ENCODE measurements around the gene FCSK. TPM values are rescaled to one million over a fixed set of nuclear protein-coding genes. Genes with fewer than 3 reads are reported as not detected.
A peak's percentile ranks its signal among the peaks of the same experiment; 100 is the strongest.

Gene FCSK
- total RNA-seq, 1 experiment from 2014 or later: 10.5 TPM

GRCh38 chr16:70470141-70470926 is 15.9 kb downstream of the FCSK start:
- in situ Hi-C loops (cut with HindIII; ENCODE audit: low pct_unique_long_range_greater_than_20kb, low sequenced_read_pairs): no loop called here
- DNase-seq (ENCODE audit: low read depth, low spot score): no peak

GRCh38 chr16:70470927-70471341 is 16.5 kb downstream of the FCSK start:
- DNase-seq (ENCODE audit: low read depth, low spot score): peak; percentile 32
- in situ Hi-C loops (cut with HindIII; ENCODE audit: low pct_unique_long_range_greater_than_20kb, low sequenced_read_pairs): no loop called here

- in situ Hi-C loops (cut with HindIII; ENCODE audit: low pct_unique_long_range_greater_than_20kb, low sequenced_read_pairs): no loop called here
- DNase-seq (ENCODE audit: low read depth, low spot score): no peak
Observed at GRCh38 chr16:70472786-70473433, 18.5 kb downstream of the FCSK start.

DNA sequence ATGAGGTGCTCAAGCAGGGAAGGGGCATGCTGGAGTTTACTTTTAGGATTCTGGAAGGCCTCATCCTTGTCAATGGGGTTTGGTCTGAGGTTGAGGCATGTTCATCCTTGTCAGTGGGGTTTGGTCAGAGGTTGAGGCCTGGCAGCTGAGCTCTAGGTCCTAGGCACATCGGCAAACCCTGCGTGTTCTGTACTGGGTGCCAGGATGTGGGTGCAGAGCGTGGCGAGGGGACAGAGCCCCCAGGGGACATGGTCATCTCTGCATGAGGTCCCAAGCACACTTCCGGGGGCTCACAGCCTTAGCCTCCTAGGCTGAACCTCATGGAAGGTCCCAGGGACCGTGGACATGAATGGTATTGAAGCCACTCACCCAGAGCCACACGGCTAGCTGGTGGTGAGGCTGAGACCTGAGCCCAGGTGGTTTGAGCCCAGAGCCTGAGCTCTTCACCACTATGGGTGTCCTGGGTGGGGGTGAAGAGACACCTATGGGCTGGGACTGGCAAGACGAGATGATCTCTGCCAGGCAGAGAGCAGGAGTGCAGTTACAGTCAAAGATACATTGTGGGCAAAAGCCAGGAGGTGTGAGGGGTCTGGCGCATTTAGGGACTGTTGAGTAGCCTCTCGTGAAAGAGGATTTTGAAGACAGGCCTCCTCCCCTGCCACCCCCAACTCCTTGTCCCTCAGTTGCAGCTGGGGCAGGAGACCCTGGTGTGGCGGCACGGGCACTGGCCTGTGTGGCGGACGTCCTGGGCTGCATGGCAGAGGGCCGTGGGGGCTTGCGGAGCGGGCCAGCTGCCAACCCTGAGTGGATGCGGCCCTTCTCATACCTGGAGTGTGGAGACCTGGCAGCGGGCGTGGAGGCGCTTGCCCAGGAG is 19.3 kb downstream of the FCSK start:
- in situ Hi-C loops (cut with HindIII; ENCODE audit: low pct_unique_long_range_greater_than_20kb, low sequenced_read_pairs): no loop called here
- no peak for DNase-seq (ENCODE audit: low read depth, low spot score)

GRCh38 chr16:70474320-70475053 is 20.1 kb downstream of the FCSK start:
- no peak for DNase-seq (ENCODE audit: low read depth, low spot score)
- in situ Hi-C loops (cut with HindIII; ENCODE audit: low pct_unique_long_range_greater_than_20kb, low sequenced_read_pairs): no loop called here

- DNase-seq (ENCODE audit: low read depth, low spot score): no peak
- in situ Hi-C loops (cut with HindIII; ENCODE audit: low pct_unique_long_range_greater_than_20kb, low sequenced_read_pairs): no loop called here
Observed at GRCh38 chr16:70475054-70475871, 20.9 kb downstream of the FCSK start.

DNA sequence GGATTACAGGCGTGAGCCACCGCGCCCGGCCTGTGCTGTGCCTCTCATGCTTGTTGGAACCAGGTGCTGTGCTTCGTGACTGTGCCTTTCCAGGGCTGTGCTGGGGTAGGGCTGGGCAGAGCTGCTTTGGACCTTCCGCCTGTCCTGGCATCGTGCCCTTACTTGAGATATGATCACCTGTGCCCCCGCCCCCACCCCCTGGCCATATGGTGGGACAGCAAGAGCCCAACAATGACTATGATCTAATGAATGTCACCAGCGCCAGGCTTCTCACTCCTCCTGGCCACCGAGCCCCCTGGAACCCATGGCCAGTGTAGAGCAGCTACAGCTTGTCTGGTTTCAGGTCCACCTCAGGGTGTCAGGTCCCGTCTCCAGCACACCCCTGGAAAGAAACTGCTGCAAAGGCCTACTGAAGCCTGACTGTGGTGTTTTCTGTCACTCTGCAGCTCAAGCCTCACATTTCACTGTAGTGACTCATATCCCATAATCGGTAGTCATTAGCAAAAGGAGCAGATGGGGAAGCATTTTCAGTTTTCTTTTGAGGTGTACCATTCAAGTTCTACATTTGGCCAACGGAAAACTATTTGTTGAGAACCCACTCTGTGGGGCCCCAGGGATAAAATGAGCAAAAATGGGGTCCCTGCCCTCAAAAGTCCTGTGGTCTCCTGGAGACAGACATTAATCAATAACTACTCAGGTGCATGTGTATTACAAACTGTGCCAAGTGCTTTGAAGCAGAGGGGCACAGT is 22.1 kb downstream of the FCSK start:
- DNase-seq (ENCODE audit: low read depth, low spot score): no peak
- in situ Hi-C loops (cut with HindIII; ENCODE audit: low pct_unique_long_range_greater_than_20kb, low sequenced_read_pairs): no loop called here

DNA sequence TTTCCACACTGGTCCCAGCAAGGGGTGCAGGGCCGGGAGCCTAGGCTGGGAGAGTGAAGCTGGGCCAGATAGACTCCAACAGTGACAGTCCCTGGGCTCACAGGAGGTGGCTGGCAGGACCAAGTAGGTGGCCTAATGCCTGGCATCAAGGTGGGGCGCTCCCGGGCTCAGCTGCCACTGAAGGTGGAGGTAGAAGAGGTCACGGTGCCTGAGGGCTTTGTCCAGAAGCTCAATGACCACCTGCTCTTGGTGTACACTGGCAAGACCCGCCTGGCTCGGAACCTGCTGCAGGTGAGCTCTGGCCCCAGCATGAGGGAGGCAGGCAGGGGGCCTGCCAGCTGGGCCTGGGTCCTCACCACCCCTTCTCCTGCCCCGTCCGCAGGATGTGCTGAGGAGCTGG is 23.8 kb downstream of the FCSK start:
- no peak for DNase-seq (ENCODE audit: low read depth, low spot score)
- in situ Hi-C loops (cut with HindIII; ENCODE audit: low pct_unique_long_range_greater_than_20kb, low sequenced_read_pairs): no loop called here

DNA sequence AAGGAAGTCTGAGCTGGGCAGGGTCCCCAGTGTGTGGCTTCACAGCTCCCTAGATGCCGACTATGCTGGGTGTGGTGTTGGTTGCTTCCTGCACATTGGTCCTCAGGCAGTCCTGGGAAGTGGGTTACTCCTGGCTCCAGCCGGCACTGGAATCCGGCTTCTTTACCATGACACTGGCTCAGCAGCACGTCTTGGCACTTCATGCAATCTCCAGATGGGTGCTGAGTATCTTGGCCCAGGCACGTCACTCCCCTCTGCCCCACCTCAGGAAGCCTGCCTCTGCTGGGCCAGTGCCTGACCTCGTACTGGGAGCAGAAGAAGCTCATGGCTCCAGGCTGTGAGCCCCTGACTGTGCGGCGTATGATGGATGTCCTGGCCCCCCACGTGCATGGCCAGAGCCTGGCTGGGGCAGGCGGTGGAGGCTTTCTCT is 24.5 kb downstream of the FCSK start:
- in situ Hi-C loops (cut with HindIII; ENCODE audit: low pct_unique_long_range_greater_than_20kb, low sequenced_read_pairs): no loop called here

DNA sequence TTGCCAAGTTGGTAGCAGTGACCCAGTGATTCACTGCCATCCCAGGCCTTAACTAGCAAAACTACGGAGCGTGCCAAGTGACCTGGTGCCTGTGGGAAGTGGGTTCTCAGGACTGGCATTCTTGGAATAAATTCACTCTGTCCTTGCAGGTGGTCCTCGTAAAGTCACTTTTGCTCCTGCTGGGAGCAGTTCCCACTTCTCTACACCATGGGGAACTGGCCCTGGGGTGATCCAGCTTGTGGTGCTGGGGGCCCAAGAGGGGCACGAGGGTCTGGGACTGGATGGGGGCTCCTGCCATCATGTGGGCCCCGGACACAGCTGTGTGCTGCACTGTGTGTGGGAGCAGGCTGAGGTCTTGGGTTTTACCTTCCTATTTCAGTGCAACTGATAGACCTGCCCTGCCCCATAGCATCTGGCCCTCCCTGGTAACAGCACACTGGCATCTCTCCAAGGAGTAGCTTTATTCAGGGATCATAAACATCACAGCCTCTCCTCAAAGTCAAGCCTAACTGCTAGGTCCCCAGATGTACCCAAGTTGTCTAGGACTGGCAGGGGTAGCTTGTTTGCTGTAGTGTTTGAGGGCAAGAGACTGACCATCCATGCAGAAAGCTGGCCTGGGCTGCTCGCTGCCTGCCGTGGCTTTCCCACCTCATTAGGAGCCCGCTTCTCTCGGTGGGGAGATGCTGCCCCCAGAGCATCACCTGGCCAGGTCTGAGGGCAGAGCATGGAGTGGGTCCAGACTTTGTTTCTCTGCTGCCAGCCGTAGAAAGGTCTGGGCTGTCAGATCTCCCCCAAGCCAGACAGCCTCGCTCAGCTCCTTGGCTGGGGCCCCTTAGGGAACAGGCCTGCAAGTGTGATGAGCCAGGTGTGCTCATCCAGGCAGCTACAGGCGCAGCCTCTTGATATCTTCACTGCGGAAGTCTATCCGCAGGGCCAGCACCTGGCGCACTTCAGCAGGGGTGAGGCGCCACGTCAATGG is 26.0 kb downstream of the FCSK start:
- no peak for DNase-seq (ENCODE audit: low read depth, low spot score)
- in situ Hi-C loops (cut with HindIII; ENCODE audit: low pct_unique_long_range_greater_than_20kb, low sequenced_read_pairs): no loop called here

More for the DNA sequence above, 24.5 kb downstream of the FCSK start:
- DNase-seq (ENCODE audit: low read depth, low spot score): no peak

- DNase-seq (ENCODE audit: low read depth, low spot score): peak; percentile 15
- in situ Hi-C loops (cut with HindIII; ENCODE audit: low pct_unique_long_range_greater_than_20kb, low sequenced_read_pairs): no loop called here
Observed at GRCh38 chr16:70481929-70482536, 27.6 kb downstream of the FCSK start.

DNA sequence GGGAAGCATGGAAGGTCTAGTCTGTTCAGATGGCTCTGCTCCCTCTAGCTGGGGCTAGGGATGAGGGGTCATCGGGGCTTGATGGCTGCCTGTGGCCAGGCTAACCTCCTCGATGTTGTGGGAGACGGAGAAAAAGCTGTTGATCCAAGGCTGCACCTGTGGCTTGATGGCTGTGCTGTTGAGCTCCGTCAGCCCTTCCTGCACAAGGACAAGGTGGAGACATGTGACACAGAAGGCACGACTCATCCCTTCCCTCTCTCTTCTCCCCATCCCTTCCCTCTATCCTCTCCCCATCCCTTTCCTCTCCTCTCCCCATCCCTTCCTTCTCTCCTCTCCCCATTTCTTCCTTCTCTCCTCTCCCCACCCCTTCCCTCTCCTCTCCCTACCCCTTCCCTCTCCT is 28.2 kb downstream of the FCSK start:
- DNase-seq (ENCODE audit: low read depth, low spot score): no peak
- in situ Hi-C loops (cut with HindIII; ENCODE audit: low pct_unique_long_range_greater_than_20kb, low sequenced_read_pairs): no loop called here

DNA sequence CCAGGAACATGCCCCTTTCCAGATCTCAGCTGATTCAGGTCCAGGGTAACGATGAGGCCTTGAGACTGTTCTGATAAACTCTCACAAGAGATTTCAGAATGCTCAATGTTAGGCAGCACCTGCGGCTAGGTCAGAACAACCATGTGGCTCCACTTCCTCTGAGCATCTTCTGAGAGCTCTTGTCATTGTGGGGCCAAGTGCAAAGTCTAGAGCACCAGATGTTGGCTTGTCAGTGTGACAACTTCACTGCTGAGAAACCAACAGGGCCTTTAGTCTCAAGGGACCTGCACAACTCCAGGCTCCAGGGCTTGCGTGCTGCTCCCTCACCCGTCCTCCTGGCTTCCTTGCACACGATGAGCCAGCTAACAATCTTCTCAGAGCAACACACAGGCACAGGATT is 29.0 kb downstream of the FCSK start:
- DNase-seq (ENCODE audit: low read depth, low spot score): no peak
- in situ Hi-C loops (cut with HindIII; ENCODE audit: low pct_unique_long_range_greater_than_20kb, low sequenced_read_pairs): no loop called here

GRCh38 chr16:70484867-70485266 is 30.5 kb downstream of the FCSK start:
- DNase-seq (ENCODE audit: low read depth, low spot score): no peak
- in situ Hi-C loops (cut with HindIII; ENCODE audit: low pct_unique_long_range_greater_than_20kb, low sequenced_read_pairs): no loop called here

- in situ Hi-C loops (cut with HindIII; ENCODE audit: low pct_unique_long_range_greater_than_20kb, low sequenced_read_pairs): no loop called here
- DNase-seq (ENCODE audit: low read depth, low spot score): no peak
Observed at GRCh38 chr16:70490261-70490660, 35.9 kb downstream of the FCSK start.
